ES-I3 (cell line): ENCODE data around the gene GPR15.

Experiments
- H3K36me3 ChIP-seq: 2 replicates; pipeline ENCODE4 v1.6.1; 2013; ENCODE audit warnings: mild to moderate bottlenecking, low read length, control low read depth, moderate library complexity; ENCODE audit not compliant: insufficient read depth
- H3K4me1 ChIP-seq: 2 replicates; pipeline ENCODE4 v1.6.1; 2013; ENCODE audit warnings: mild to moderate bottlenecking, control low read depth, low read length; ENCODE audit not compliant: insufficient read depth
- H3K9ac ChIP-seq: 2 replicates; pipeline ENCODE4 v1.6.1; 2013; ENCODE audit warnings: low read depth, mild to moderate bottlenecking, low read length, moderate library complexity
- H3K9me3 ChIP-seq: 2 replicates; pipeline ENCODE4 v1.6.1; 2013; ENCODE audit warnings: mild to moderate bottlenecking, low read length, moderate library complexity; ENCODE audit not compliant: control insufficient read depth, insufficient read depth

GPR15 gene

DNA sequence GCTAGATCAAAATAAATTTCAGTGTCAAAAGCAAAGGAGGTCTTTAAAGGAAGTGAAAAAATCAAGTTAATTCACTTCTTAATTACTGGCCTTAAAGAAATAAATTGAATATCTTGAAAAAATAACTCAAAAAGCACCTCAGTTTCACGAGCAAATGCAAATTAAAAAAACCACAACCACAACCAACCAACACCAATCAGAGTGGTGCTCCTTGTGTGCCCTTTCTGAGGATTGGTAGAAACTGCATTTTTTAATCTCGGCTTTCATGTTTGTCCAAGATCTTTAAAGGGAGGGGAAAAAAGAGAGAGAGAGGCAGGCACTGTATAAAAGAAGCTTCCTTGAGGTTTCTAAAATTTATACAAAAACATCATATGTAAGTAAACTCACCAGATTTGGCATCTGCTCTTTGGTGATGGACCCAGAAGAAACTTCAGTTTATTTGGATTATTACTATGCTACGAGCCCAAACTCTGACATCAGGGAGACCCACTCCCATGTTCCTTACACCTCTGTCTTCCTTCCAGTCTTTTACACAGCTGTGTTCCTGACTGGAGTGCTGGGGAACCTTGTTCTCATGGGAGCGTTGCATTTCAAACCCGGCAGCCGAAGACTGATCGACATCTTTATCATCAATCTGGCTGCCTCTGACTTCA lies at the start of gene GPR15:
Gene GPR15, plus strand, starts transcription at position 357 of the 653 bp plus-strand sequence. Its CDS starts 56 bp downstream, at position 413.
- no peaks in the 10 kb centered on the region for H3K9me3 ChIP-seq
- H3K36me3 ChIP-seq, result no peaks in the 10 kb centered on the region
- no peaks in the 10 kb centered on the region for H3K4me1 ChIP-seq
- no peak within 1 kb of the TSS for H3K9ac ChIP-seq

DNA sequence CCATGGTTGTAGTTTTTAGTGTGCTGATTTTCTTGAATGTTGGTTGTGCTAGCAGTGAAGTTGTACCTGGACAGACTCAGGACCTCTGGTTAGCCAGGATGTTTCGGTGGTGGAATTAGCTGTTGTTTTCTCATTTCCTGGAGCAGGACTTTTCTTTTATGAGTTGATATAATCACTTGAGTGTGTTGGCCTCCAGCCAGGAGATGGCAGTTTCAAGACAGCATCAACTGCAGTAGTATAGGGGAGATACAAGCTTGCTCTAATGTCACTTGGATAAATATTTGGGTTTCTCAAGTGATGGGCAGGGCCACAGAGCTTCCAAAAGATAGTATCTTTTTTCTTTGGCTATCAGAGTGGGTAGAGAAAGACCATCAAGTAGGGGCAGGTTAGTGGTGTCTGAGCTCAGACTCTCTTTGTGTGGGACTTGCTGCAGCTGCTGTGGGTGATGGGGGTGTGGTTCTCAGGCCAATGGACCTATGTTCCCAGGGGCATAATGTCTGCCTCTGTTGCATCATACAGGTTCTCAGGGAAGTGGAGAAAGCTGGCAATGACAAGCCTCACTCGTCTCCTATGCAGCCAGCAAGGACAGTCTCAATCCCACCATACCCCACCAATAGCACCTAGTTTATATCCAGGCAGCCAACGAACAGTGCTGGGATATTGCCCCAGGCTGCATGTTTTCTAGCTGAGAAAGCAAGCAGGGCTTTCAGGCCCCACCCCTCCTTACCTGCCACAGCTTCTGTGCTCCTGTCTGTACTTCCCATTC lies 48.9 kb upstream of the GPR15 start:
- Histone ChIP-seq H3K4me1 (no peaks in the 10 kb centered on the region), H3K9me3 (no peaks in the 10 kb centered on the region), H3K36me3 (no peaks in the 10 kb centered on the region), H3K9ac (no peak overlapping the region)

DNA sequence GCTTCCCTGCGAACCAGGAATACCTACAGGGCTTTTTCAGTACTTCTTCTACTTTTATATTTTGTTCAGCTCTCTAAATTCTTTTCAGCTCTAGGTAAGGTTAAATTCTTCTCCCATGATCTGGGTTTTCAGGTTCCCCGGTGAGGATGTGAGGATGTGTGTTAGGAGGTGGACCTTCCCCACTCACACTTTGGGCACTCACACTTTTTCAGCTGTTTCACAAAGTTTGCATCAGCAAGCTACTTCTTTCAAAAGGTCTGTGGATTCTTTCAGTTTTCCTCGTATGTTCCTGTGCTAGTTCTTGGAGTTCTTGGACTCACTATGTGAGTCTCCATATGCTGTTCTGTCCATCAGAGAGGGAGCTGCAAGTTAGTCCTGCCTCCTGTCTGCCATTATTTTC lies 48.2 kb upstream of the GPR15 start:
- no peaks in the 10 kb centered on the region for H3K36me3 ChIP-seq
- H3K4me1 ChIP-seq, result no peaks in the 10 kb centered on the region
- H3K9me3 ChIP-seq, result no peaks in the 10 kb centered on the region; the same call in 1 of the 2 replicates
- H3K9ac ChIP-seq, result no peak overlapping the region

DNA sequence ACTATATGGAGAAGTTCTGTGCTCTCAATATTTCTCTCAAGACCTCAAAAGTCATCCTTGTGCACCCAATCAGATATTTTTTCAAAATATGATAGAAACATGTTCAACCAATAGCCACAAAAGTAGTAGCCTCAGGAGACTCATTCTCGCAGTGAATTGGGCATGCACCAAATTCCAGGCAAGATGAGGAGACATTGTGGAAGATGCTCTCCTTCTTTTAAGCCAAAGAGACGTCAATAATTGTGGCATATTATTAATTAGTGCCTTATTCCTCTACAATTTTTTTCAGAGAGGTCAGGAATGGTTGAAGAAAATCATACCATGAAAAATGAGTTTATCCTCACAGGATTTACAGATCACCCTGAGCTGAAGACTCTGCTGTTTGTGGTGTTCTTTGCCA lies 34.4 kb upstream of the GPR15 start, which contains the start of gene OR5K2:
Gene OR5K2, plus strand, starts transcription at position 301 of the 400 bp plus-strand sequence. Its CDS starts 0 bp downstream, at position 301.
- Histone ChIP-seq H3K9ac (no peak within 1 kb of the TSS), H3K4me1 (no peaks in the 10 kb centered on the region), H3K36me3 (no peaks in the 10 kb centered on the region), H3K9me3 (no peaks in the 10 kb centered on the region)

DNA sequence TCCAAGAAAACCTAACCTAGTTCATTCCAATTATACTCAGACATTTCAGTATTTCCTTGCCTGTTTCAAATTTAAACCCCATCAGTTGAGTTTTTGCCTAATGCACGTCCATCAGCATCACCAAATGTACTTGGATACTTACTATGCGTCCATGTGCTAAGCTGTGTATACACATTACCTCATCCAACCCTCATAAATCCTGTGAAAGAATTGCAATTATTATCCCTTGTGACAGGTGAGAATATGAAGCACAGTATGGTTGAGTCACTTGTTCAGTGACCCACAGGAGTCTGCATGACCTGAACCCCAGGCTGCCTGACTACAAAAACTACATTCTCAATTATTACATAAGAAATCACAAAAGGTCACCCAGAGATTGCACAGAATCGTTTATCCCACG lies 31.8 kb upstream of the GPR15 start:
- Histone ChIP-seq H3K9ac (no peak overlapping the region), H3K36me3 (no peaks in the 10 kb centered on the region), H3K4me1 (no peaks in the 10 kb centered on the region), H3K9me3 (no peaks in the 10 kb centered on the region)

DNA sequence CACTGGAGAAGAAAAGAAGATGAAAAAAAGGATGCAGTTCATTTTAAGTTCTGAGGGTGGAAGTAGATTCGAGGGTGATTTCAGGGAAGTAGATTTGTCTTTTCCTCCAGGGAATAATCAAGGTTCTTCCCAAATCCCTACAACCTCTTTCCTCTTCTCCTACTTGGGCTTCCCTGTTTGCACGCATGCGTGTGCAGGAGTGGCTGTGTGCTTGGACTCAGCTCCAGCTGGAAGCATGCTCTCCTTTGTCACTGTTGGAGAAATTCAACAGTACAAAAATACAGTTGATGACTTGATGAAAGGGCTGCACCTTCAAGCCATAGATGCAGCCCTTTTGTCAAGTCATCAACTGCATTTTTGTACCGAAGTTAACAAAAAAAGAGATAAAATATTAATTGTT lies 30.5 kb upstream of the GPR15 start:
- Histone ChIP-seq H3K9me3 (no peaks in the 10 kb centered on the region), H3K9ac (no peak overlapping the region), H3K36me3 (no peaks in the 10 kb centered on the region), H3K4me1 (no peaks in the 10 kb centered on the region)

DNA sequence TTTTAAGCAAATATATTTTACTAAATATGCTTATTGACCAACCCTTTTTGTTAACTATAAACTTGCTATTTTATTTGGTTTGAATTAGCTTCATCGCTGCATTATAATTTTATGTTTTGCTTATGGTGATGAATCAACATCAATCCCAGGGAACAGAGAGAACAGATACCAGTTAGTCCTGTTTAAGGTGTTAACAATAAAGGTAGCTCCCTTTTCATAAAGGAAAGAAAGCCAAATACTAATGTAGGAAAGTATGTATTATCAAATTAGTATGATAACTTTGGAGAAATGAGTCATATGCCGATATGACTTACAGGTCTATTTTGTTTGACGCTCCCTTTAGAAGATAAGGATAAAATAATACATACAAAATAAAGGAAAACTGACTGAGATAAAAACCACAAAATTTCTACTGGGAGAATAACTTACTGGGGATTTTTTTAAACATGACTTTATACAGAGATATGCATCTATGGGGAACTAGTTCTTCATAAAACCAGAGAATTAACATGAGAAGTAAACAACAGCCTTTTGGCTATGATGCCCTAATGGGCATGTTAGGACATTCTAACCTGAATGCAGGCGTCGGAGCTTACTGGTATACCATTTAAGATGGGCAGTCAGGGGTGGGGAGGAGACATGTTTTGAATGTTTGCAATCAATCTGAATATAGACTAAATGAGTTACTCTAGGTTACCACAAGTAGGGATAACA lies 29.8 kb upstream of the GPR15 start:
- Histone ChIP-seq H3K36me3 (no peaks in the 10 kb centered on the region), H3K9ac (no peak overlapping the region), H3K4me1 (no peaks in the 10 kb centered on the region), H3K9me3 (no peaks in the 10 kb centered on the region)

DNA sequence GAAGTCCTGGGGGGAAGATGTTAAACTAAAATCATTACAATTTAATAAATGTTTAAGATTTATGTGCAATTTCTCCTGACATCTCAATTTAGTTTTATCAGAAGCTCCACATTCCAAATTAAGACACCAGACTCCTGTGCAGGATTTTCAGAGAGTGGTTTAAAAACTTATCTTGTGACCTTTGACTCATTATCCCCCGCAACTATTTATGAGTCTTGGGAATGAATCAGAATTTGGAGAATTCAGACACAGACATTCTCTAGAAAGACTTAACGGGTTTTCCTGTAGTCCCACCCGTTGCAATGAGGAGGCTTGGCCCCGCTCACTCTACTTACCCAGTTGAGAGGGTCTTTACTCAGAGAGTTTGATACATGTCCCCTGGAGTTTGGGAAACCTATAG lies 27.2 kb upstream of the GPR15 start:
- Histone ChIP-seq H3K4me1 (no peaks in the 10 kb centered on the region), H3K9ac (no peak overlapping the region), H3K36me3 (no peaks in the 10 kb centered on the region), H3K9me3 (no peaks in the 10 kb centered on the region)

DNA sequence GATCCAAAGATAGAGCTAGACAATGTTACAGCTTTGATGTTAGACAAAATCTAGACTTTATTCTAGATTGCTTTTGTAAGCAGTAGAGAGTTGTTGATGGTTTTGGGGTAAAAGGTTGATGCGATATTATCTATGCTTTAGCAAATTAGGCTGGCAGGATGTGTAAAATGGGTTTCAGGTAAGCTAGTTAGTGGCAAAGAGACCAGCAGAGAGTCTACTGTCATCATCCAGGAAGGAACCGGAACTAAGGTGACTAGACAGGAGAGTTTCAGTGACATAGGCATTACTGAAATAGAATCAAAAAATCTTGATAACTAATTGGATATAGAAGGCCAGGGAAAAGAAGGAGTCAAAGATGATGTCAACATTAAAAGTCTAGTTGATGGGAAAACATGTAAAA lies 23.2 kb upstream of the GPR15 start:
- H3K4me1 ChIP-seq, result no peaks in the 10 kb centered on the region
- no peaks in the 10 kb centered on the region for H3K36me3 ChIP-seq
- H3K9me3 ChIP-seq, result no peaks in the 10 kb centered on the region
- no peak overlapping the region for H3K9ac ChIP-seq

DNA sequence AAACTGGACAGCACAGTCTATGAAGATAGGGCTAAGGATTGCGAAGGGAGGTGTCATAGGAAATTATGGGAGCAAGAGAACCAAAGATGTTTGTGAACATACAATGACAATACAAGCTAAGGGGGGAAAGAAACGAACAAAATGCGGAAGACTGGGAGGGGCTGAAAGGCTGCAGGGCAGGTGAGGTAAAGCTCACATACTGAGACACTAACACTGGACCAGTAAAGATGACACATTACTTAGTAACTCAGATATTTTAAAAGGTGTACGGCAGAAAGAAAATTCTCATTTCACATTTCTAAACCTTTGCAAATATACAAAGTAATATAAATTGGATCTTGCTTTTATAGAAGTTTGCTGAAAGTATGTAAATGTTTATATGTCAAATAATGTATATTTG lies 19.2 kb upstream of the GPR15 start:
- Histone ChIP-seq H3K4me1 (peaks cover 7% of the 10 kb centered on the region; the same call in 1 of the 2 replicates), H3K9me3 (no peaks in the 10 kb centered on the region), H3K36me3 (peaks cover 9% of the 10 kb centered on the region), H3K9ac (no peak overlapping the region)

DNA sequence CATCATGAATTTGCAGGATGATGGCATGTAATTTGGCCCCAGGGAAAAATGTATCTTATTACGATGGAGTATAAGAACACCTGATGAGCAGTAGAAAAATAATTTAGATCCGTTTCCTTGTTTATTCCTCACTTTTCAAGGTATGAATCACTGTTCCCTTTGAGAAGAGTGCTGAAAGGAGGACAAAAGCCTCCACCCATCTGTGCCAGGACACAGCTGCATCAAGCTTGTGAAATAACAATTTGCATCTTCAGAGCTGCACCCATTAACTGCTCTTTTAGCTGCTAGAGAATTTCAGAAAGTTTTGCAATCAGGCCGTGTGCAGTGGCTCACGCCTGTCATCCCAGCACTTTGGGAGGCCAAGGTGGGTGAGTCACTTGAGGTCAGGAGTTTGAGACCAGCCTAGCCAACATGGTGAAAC lies 18.7 kb upstream of the GPR15 start:
- H3K36me3 ChIP-seq, result peaks cover 9% of the 10 kb centered on the region
- no peak overlapping the region for H3K9ac ChIP-seq
- peaks cover 10% of the 10 kb centered on the region; the same call in 1 of the 2 replicates for H3K4me1 ChIP-seq
- H3K9me3 ChIP-seq, result no peaks in the 10 kb centered on the region

DNA sequence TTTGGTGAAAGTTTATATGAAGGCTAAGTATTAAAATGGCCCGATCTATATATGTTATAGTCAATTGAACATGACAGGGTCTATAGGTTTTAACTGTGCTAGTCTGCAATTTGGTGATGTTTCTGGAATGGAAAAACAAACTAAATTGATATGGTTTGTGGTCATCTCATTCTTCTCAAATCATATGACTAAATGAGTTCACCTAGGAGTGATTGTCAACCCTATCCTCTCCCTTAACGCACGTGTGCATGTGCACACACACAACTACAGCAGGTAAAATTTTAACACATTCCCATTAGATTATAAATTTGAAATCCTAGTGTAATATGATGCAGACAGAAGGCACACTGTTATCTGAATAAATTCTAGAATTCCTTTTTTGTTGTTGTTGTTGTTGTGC lies 18.0 kb upstream of the GPR15 start:
- Histone ChIP-seq H3K9me3 (no peaks in the 10 kb centered on the region), H3K9ac (no peak overlapping the region), H3K36me3 (peaks cover 9% of the 10 kb centered on the region), H3K4me1 (peaks cover 12% of the 10 kb centered on the region; the same call in 1 of the 2 replicates)

DNA sequence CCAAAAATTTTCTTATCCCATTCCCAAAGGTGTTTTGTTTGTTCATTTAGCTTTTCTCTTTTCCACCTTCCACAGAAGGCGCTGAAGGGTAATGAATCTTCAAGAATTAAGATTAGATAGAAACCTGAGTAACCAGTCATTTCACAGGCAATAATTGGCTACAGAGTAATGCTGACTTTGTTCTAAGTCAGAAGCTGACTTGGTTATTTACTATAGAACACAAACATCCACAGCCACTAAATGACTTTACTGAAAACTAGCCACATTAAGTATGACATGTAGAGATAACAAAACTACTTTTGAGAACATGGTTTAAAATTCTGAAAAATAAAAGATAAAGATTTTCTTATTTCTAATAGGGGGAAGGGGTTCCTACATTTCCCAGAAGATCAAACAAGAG lies 16.8 kb upstream of the GPR15 start:
- Histone ChIP-seq H3K4me1 (peaks cover 12% of the 10 kb centered on the region; the same call in 1 of the 2 replicates), H3K36me3 (peaks cover 17% of the 10 kb centered on the region), H3K9me3 (no peaks in the 10 kb centered on the region), H3K9ac (no peak overlapping the region)

DNA sequence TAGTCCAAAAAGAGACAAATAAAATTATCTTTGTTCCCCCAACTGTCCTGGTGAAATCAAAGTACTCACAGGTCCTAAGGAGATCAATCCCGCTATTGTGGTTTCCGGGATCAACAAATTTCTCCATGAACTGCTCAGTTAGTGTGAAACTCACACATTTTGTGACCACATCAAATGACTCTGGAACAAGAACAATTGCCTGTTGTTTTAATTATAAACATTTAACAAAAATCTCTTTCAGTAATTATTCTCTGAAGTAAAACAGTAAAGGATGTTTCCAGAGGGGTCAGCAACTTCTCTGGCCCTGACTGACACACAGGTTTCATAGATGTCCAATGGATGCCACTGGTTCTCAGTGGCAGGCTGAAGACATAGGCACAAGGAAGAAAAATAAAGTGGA lies 13.0 kb upstream of the GPR15 start:
- H3K9me3 ChIP-seq, result no peaks in the 10 kb centered on the region
- peaks cover 17% of the 10 kb centered on the region for H3K36me3 ChIP-seq
- peaks cover 16% of the 10 kb centered on the region; the same call in 1 of the 2 replicates for H3K4me1 ChIP-seq
- H3K9ac ChIP-seq, result no peak overlapping the region
